Measurements from ENCODE around the gene CYP2A7.
"Not testable (repeated sequence)": the region's sequence is repeated elsewhere in the genome, so short reads cannot be mapped to it uniquely, and the experiment has no call there.

Gene CYP2A7

DNA sequence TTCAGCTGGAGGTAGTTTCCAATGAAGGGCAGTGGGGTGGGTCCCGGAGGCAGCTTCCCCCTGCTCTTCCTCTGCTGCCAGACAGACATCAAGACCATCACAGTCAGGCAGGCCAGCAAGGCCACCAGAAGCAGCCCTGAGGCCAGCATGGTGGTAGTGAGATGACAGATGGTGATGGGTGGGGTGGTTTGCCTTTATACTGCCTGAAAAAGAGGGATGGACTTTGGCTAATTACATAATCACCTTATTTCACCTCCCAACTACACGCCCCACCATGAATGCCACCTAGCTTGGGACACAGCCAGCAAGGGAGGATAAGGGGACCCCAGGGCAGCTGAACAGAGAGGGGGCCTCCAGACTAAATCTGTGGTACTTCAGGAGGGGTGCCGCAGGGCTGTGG is at the start of gene CYP2A7:
Gene CYP2A7 (minus strand): TSS at position 170 of the 400 bp plus-strand sequence. CDS start 21 bp downstream, at position 149.
- DNase-seq (ENCODE audit: low spot score) = not testable (repeated sequence)

GRCh38 chr19:40930799-40931198 is 48.8 kb upstream of the CYP2A7 start:
- not testable (repeated sequence) for DNase-seq (ENCODE audit: low spot score)

- not testable (repeated sequence) for DNase-seq (ENCODE audit: low spot score)
Measured at GRCh38 chr19:40929942-40930341, 47.9 kb upstream of the CYP2A7 start.

GRCh38 chr19:40928850-40929249 is 46.8 kb upstream of the CYP2A7 start:
- DNase-seq (ENCODE audit: low spot score) = no peak

DNA sequence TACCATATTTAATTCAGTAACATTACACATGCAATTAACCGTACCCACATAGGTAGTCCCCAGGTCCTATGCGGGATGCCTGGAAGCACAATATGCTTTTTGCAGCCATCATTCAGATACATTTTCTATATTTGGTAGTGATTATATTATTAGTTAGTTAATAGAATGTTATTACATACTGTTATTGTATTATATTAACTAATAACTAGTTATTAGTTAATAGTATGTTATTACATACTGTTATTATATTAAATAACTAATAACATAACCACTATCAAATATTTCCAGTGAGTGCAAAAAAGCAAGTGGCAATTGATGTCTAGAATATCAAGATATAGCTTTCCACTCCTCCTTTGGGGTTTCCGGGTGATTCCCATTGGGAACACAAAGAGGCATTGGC is 45.5 kb upstream of the CYP2A7 start:
- no peak for DNase-seq (ENCODE audit: low spot score)

GRCh38 chr19:40926276-40926675 is 44.2 kb upstream of the CYP2A7 start:
- DNase-seq (ENCODE audit: low spot score) = not testable (repeated sequence)

- no peak for DNase-seq (ENCODE audit: low spot score)
Measured at GRCh38 chr19:40923934-40924391, 41.9 kb upstream of the CYP2A7 start.

GRCh38 chr19:40922237-40923160 is 40.5 kb upstream of the CYP2A7 start:
- DNase-seq (ENCODE audit: low spot score) = not testable (repeated sequence)

DNA sequence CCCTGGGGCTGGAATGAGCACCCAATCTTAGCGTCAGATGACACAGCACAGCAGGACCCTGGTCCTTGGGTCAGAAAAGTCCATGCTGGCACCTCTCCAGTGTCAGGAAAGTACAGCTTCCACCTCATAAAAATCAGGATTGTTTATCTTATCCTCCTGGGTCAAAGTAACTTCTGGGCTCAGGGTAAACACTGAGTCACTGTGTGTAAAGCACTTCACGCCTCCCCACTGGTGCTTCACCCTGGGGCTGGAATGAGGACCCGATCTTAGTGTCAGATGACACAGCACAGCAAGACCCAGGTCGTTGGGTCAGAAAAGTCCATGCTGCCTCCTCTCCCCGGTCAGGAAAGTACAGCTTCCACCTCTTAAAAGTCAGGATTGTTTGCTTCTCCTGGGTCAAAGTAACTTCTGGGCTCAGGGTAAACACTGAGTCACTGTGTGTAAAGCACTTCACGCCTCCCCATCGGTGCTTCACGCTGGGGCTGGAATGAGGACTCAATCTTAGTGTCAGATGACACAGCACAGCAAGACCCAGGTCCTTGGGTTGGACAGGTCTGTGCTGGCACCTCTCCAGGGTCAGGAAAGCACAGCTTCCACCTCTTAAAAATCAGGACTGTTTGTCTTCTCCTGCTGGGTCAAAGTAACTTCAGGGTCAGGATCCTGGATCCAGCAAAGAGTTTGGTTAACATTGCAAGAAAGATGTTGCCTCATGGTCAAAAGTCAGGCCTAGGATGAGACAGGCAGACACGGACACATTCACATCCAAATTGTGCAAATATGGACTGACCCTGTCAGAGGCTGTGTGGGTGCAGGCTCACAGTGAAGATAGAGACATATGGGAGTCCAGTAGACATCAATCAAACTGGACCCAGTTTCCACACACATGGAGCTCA is 39.2 kb upstream of the CYP2A7 start:
- DNase-seq (ENCODE audit: low spot score) = no peak

- no peak for DNase-seq (ENCODE audit: low spot score)
Measured at GRCh38 chr19:40920300-40921004, 38.4 kb upstream of the CYP2A7 start.

DNA sequence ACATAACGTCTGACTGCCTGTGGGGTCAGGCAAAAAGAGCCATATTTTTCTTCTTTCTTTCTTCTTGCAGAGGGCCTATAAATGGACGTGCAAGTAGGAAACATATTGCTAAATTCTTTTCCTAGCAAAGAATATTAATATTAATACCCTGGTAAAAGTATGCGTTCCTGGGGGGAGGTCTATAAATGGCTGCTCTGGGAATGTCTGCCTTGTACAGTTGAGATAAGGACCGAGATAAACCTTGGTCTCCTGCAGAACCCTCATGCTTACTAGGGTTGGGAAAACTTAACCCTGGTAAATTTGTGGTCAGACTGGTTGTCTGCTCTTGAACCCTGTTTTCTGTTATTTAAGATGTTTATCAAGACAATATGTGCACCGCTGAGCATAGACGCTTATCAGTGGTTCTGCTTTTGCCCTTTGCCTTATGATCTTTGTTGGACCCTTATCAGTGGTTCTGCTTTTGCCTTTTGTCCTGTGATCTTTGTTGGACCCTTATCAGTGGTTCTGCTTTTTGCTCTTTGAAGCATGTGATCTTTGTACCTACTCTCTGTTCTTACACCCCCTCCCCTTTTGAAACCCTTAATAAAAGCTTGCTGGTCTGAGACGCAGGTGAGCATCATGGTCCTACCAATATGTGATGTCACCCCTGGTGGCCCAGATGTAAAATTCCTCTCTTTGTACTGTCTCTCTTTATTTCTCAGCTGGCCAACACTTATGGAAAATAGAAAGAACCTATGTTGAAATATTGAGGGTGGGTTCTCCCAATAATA is 37.7 kb upstream of the CYP2A7 start:
- not testable (repeated sequence) for DNase-seq (ENCODE audit: low spot score)

DNA sequence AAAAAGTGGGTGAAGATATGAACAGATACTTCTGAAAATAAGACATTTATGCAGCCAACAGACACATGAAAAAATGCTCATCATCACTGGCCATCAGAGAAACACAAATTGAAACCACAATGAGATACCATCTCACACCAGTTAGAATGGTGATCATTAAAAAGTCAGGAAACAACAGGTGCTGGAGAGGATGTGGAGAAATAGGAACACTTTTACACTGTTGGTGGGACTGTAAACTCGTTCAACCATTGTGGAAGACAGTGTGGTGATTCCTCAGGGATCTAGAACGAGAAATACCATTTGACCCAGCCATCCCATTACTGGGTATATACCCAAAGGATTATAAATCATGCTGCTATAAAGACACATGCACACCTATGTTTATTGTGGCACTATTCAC is 36.3 kb upstream of the CYP2A7 start:
- not testable (repeated sequence) for DNase-seq (ENCODE audit: low spot score)

GRCh38 chr19:40908976-40909375 is 26.9 kb upstream of the CYP2A7 start:
- no peak for DNase-seq (ENCODE audit: low spot score)

DNA sequence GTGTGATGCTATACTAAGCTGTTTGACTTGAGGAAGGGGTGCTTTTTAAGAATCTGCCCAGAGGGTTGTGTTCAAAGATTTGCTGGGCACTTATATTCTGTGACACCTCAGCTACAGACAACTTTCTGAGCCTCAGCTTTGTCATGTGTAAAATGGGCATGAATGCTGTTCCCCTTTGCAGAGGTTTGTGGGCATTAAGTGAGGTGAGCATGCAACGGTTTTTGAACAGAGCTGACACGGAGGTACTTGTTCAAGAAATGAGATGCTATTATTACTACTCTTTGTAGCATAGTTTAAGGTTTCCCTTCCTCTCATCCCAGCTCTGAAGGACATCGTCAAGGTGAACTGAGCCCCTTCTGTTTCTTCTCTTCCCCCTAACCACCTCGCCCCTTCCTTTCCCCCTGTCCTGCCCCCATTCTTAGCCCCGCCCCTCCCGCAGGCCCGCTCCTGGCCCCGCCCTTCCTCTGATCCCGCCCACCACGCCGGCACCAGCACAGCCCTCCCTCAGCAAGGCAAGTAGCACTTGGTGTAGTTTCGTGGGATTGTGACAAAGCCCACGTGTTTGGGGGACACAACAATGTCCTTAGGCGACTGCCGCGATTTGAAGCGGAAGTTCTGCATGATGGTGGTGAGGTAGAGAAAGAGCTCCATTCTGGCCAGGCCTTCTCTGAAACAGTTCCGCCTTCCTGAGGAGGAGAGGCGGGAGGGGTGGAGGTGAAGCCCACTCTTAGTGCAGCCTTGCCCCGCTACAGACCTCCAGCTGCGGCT is 26.1 kb upstream of the CYP2A7 start:
- DNase-seq (ENCODE audit: low spot score) = no peak

- no peak for DNase-seq (ENCODE audit: low spot score)
Measured at GRCh38 chr19:40906512-40906911, 24.5 kb upstream of the CYP2A7 start.

GRCh38 chr19:40904673-40905156 is 22.7 kb upstream of the CYP2A7 start:
- DNase-seq (ENCODE audit: low spot score) = not testable (repeated sequence)

DNA sequence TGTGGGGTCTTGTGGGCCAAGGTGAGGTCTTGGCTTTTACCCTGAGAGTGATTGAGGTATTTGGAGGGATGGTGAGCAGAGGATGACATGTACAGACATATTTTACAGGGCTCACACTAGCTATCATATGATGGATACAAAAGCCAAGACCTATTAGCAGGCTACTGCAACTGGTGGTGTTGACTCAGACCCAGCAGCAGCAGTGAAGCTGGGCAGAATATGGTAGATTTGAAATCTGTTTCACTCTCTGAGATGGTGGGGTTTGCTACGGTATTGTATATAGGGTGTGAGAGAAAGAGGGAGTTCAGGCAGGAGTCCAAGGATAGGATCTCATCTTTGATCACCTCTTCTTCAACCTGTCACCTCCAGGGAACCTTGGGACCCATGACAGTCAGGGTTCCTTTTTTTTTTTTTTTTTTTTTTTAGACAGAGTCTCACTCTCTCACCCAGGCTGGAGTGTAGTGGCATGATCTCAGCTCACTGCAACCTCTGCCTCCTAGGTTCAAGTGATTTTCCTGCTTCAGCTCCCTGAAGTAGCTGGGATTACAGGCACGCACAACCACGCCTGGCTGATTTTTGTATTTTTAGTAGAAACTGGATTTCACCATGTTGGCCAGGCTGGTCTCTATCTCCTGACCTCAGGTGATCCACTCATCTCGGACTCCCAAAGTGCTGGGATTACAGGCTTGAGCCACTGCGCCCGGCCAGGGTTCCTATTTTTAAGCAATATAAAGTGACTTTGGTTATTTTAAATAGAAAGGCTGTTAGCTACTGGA is 20.1 kb upstream of the CYP2A7 start:
- DNase-seq (ENCODE audit: low spot score) = not testable (repeated sequence)

- not testable (repeated sequence) for DNase-seq (ENCODE audit: low spot score)
Measured at GRCh38 chr19:40900521-40900920, 18.5 kb upstream of the CYP2A7 start.

DNA sequence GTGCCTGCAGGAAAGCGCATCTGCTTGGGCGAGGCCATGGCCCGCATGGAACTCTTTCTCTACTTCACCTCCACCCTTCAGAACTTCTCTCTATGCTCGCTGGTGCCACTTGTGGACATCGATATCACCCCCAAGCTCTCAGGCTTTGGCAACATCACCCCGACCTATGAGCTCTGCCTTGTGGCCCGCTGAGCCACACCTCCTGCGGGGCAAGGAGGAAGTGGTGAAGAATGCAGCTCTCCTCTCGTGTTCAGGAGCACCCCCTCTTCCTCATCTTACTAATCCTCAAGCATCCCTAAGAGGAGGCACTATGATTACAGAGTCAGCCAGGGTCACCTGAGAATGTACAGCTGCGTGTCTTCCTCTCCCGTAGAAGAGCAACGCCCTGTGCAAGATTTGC is 17.9 kb upstream of the CYP2A7 start:
- not testable (repeated sequence) for DNase-seq (ENCODE audit: low spot score)

Measured in hepatic stellate cell (primary cell).